Measurements from ENCODE around the gene ZNRF3. TPM values are rescaled to one million over a fixed set of nuclear protein-coding genes. Genes with fewer than 3 reads are reported as not detected.

The ZNRF3 gene
- total RNA-seq, 1 donor from 2014 or later, result 10.5 TPM

DNA sequence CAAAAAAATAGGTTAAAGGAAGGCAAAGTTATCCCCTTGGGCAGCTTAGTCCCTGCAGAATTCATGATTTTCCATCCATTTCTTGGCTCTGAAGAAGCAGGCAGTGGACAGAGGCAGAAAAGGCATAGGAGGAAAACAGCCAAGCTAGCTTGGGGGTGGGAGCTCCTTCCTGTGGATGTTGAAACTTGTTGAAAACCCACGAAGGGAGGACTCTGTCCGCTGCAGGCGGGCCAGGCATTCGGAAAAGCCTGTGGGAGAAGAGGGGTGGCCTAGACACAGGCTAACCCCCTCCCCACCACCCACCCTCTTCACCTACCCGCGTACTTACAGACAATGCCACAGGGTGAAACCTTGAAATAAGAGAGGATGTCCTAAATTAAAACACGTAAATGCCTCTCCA is 106.1 kb downstream of the ZNRF3 start:
- H3K36me3 ChIP-seq (ENCODE audit: control insufficient read depth, insufficient read depth, low read length), result peaks cover 1% of the 10 kb centered on the region
- no peak for DNase-seq (ENCODE audit: low read depth)
- TF ChIP-seq, protein P1, sequence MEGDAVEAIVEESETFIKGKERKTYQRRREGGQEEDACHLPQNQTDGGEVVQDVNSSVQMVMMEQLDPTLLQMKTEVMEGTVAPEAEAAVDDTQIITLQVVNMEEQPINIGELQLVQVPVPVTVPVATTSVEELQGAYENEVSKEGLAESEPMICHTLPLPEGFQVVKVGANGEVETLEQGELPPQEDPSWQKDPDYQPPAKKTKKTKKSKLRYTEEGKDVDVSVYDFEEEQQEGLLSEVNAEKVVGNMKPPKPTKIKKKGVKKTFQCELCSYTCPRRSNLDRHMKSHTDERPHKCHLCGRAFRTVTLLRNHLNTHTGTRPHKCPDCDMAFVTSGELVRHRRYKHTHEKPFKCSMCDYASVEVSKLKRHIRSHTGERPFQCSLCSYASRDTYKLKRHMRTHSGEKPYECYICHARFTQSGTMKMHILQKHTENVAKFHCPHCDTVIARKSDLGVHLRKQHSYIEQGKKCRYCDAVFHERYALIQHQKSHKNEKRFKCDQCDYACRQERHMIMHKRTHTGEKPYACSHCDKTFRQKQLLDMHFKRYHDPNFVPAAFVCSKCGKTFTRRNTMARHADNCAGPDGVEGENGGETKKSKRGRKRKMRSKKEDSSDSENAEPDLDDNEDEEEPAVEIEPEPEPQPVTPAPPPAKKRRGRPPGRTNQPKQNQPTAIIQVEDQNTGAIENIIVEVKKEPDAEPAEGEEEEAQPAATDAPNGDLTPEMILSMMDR (IDR thresholded peaks at IDR 0.05; ENCODE audit: insufficient read depth, low read length, poor library complexity, severe bottlenecking), result no peak
- no peak overlapping the region for H3K4me3 ChIP-seq (ENCODE audit: low read depth, low read length)
- no peaks in the 10 kb centered on the region for H3K27me3 ChIP-seq (ENCODE audit: control insufficient read depth, insufficient read depth, low read length)

DNA sequence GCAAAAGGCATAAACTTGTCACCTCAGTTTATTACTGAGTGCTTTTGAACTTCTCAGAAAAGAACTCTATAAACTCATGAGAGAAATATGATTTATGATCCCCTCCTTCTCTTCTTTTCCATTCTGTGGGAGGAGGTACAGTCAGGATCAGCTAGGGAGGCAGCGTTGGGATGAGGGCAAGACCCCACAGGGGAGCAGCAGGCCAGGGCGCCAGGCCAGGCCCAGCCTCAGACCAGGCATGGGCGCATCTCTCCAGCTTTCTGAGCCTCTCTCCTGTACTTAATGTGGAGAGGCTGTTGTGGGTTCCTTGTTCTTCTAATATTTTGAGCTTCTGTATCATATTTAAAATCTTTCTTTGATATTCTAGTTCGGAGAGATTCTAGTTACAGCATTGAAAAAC is 106.5 kb downstream of the ZNRF3 start:
- TF ChIP-seq, protein P1 (IDR thresholded peaks at IDR 0.05; ENCODE audit: insufficient read depth, low read length, poor library complexity, severe bottlenecking), result no peak
- DNase-seq (ENCODE audit: low read depth), result no peak
- Histone ChIP-seq H3K36me3 (ENCODE audit: control insufficient read depth, insufficient read depth, low read length) (peaks cover 1% of the 10 kb centered on the region), H3K4me3 (ENCODE audit: low read depth, low read length) (no peak overlapping the region), H3K27me3 (ENCODE audit: control insufficient read depth, insufficient read depth, low read length) (no peaks in the 10 kb centered on the region)

DNA sequence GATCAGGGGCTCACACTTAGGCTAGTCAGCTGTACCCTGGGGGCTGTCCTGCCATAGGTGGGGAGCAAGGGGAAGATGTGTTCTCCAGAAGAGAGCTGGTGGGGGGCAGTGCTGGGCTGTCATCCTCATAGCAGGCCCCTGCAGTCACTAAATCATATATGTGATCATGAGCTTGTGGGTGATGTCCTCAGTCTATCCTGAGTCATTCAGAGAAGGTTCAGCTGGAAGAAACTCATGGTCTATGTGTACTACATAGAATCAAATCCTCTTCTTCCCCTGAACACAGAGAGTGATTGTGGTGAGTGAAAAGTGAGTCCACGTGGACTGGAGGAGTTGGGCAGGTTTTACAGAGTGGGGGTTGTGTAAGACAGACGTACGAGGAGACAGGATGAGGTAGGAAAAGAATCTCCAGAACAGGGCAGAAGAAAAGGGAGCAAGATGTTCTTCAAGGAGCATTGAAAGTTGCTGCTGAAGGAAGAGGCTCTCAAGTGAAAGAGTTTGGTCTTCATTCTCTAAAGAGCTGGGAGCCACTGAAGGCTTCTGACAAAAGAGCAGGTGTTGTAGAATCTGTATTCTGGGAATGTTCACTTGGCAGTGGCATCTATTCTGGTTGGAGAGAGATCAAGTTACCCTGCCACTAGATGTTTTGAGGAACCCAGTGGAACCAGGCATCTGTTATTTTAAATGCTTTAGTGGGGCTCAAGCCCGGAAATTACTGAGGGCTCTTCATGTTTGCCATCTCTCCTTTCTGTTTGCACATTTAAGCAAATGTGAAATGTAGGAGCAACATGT is 109.4 kb downstream of the ZNRF3 start:
- no peak for DNase-seq (ENCODE audit: low read depth)
- no peak overlapping the region for H3K4me3 ChIP-seq (ENCODE audit: low read depth, low read length)
- no peaks in the 10 kb centered on the region for H3K27me3 ChIP-seq (ENCODE audit: control insufficient read depth, insufficient read depth, low read length)
- TF ChIP-seq, protein P1 (IDR thresholded peaks at IDR 0.05; ENCODE audit: insufficient read depth, low read length, poor library complexity, severe bottlenecking), result no peak
- H3K36me3 ChIP-seq (ENCODE audit: control insufficient read depth, insufficient read depth, low read length), result no peaks in the 10 kb centered on the region

DNA sequence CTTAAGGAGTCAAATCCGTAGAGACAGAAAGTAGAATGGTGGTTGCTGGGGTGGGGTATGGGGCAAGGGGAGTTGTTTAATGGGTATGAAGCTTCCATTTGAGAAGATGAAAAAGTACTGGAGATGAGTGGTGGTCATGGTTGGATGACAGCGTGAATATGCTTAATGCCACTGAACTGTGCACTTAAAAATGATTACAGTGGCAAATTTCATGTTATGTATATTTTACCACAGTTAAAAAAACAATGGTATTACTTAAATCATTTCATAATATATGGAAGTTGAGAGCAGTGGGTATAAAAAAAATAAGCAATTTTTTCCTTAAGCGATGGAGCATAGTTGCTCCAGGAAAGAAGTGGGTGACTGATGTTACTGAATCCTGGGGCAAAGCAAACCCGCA is 111.2 kb downstream of the ZNRF3 start:
- TF ChIP-seq, protein P1 (IDR thresholded peaks at IDR 0.05; ENCODE audit: insufficient read depth, low read length, poor library complexity, severe bottlenecking), result no peak
- Histone ChIP-seq H3K4me3 (ENCODE audit: low read depth, low read length) (no peak overlapping the region), H3K36me3 (ENCODE audit: control insufficient read depth, insufficient read depth, low read length) (no peaks in the 10 kb centered on the region), H3K27me3 (ENCODE audit: control insufficient read depth, insufficient read depth, low read length) (no peaks in the 10 kb centered on the region)
- DNase-seq (ENCODE audit: low read depth), result no peak

DNA sequence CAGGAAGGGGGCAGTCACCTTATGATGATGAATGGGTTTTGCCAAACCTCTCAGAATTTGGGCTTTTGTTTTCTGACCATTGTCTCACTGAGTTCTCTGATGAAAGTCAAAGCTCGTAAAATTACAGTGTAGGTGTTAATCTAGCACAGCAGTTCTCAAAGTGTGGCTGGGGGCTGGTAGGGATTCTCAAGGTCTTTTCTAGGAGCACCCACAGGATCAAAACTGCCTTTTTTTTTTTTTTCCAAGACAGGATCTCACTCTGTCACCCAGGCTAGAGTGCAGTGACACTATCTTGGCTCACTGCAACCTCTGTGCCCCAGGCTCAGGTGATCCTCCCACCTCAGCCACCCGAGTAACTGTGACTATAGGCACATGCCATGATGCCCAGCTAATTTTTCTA is 112.2 kb downstream of the ZNRF3 start:
- no peak for DNase-seq (ENCODE audit: low read depth)
- Histone ChIP-seq H3K27me3 (ENCODE audit: control insufficient read depth, insufficient read depth, low read length) (no peaks in the 10 kb centered on the region), H3K36me3 (ENCODE audit: control insufficient read depth, insufficient read depth, low read length) (no peaks in the 10 kb centered on the region), H3K4me3 (ENCODE audit: low read depth, low read length) (no peak overlapping the region)
- TF ChIP-seq, protein P1 (IDR thresholded peaks at IDR 0.05; ENCODE audit: insufficient read depth, low read length, poor library complexity, severe bottlenecking), result no peak

DNA sequence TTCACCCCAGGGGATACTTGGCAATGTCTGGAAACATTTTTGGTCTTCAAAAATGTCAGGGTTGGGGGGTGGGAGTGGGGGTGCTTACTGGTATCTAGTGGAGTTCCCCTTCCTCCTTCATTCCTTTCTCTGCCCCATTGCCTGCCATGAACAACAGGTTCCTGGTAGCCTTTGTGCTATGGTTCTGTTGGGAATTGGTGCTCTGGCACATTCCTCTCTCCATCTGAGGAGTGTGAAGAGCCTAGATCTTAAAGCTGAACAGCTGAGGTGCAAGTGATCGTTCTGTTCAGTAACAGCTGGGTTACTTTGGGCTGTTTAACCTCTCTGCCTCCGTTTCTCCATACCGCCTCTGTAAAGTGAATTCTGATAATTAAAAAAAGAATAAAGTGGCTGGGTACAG is 114.0 kb downstream of the ZNRF3 start:
- TF ChIP-seq, protein P1 (IDR thresholded peaks at IDR 0.05; ENCODE audit: insufficient read depth, low read length, poor library complexity, severe bottlenecking), result no peak
- DNase-seq (ENCODE audit: low read depth), result no peak
- H3K4me3 ChIP-seq (ENCODE audit: low read depth, low read length), result no peak overlapping the region
- no peaks in the 10 kb centered on the region for H3K27me3 ChIP-seq (ENCODE audit: control insufficient read depth, insufficient read depth, low read length)
- no peaks in the 10 kb centered on the region for H3K36me3 ChIP-seq (ENCODE audit: control insufficient read depth, insufficient read depth, low read length)

Measured in kidney epithelial cell (primary cell).